ENCODE results near the gene NDUFAF8. TPM values are rescaled to one million over a fixed set of nuclear protein-coding genes. Genes with fewer than 3 reads are reported as not detected.

NDUFAF8 gene
- total RNA-seq, 1 donor from 2014 or later, result 58.1 TPM

- DNase-seq (ENCODE audit: low spot score), result no peak
- intact Hi-C loops (cut with micrococcal nuclease), result no loop called here
- Mint-ChIP-seq H3K27me3 (ENCODE audit: low read depth) (no peaks in the 10 kb centered on the region), H3K9me3 (no peaks in the 10 kb centered on the region), H3K36me3 (ENCODE audit: low read depth) (no peaks in the 10 kb centered on the region), H3K4me3 (ENCODE audit: low read depth) (no peak overlapping the region), H3K4me1 (ENCODE audit: low read depth) (no peaks in the 10 kb centered on the region), H3K27ac (no peak overlapping the region)
Measured at GRCh38 chr17:81196505-81197408, 42.4 kb upstream of the NDUFAF8 start.

- H3K27ac Mint-ChIP-seq, result no peak overlapping the region
- H3K27me3 Mint-ChIP-seq (ENCODE audit: low read depth), result no peaks in the 10 kb centered on the region
- H3K36me3 Mint-ChIP-seq (ENCODE audit: low read depth), result no peaks in the 10 kb centered on the region
- H3K4me1 Mint-ChIP-seq (ENCODE audit: low read depth), result no peaks in the 10 kb centered on the region
- intact Hi-C loops (cut with micrococcal nuclease), result no loop called here
- H3K4me3 Mint-ChIP-seq (ENCODE audit: low read depth), result no peak overlapping the region
- H3K9me3 Mint-ChIP-seq, result no peaks in the 10 kb centered on the region
- DNase-seq (ENCODE audit: low spot score), result no peak
Measured at GRCh38 chr17:81197409-81197795, 41.7 kb upstream of the NDUFAF8 start.

- Mint-ChIP-seq H3K27me3 (ENCODE audit: low read depth) (no peaks in the 10 kb centered on the region), H3K4me1 (ENCODE audit: low read depth) (no peaks in the 10 kb centered on the region), H3K4me3 (ENCODE audit: low read depth) (no peak overlapping the region), H3K36me3 (ENCODE audit: low read depth) (no peaks in the 10 kb centered on the region), H3K27ac (no peak overlapping the region), H3K9me3 (no peaks in the 10 kb centered on the region)
- intact Hi-C loops (cut with micrococcal nuclease), result no loop called here
- no peak for DNase-seq (ENCODE audit: low spot score)
Measured at GRCh38 chr17:81197831-81198490, 41.2 kb upstream of the NDUFAF8 start.

- Mint-ChIP-seq H3K4me3 (ENCODE audit: low read depth) (no peak overlapping the region), H3K9me3 (no peaks in the 10 kb centered on the region), H3K36me3 (ENCODE audit: low read depth) (no peaks in the 10 kb centered on the region), H3K27ac (no peak overlapping the region), H3K4me1 (ENCODE audit: low read depth) (no peaks in the 10 kb centered on the region), H3K27me3 (ENCODE audit: low read depth) (no peaks in the 10 kb centered on the region)
- intact Hi-C loops (cut with micrococcal nuclease), result no loop called here
- DNase-seq (ENCODE audit: low spot score), result no peak
Measured at GRCh38 chr17:81198826-81199481, 40.2 kb upstream of the NDUFAF8 start.

- Mint-ChIP-seq H3K27me3 (ENCODE audit: low read depth) (no peaks in the 10 kb centered on the region), H3K9me3 (no peaks in the 10 kb centered on the region), H3K4me1 (ENCODE audit: low read depth) (no peaks in the 10 kb centered on the region), H3K36me3 (ENCODE audit: low read depth) (no peaks in the 10 kb centered on the region), H3K4me3 (ENCODE audit: low read depth) (no peak overlapping the region), H3K27ac (no peak overlapping the region)
- intact Hi-C loops (cut with micrococcal nuclease), result no loop called here
- DNase-seq (ENCODE audit: low spot score), result no peak
Measured at GRCh38 chr17:81199482-81199830, 39.7 kb upstream of the NDUFAF8 start.

GRCh38 chr17:81200201-81200600, 38.9 kb upstream of the NDUFAF8 start:
- Mint-ChIP-seq H3K27me3 (ENCODE audit: low read depth) (no peaks in the 10 kb centered on the region), H3K4me3 (ENCODE audit: low read depth) (no peak overlapping the region), H3K9me3 (no peaks in the 10 kb centered on the region), H3K4me1 (ENCODE audit: low read depth) (no peaks in the 10 kb centered on the region), H3K27ac (no peak overlapping the region), H3K36me3 (ENCODE audit: low read depth) (no peaks in the 10 kb centered on the region)
- DNase-seq (ENCODE audit: low spot score), result no peak
- intact Hi-C loops (cut with micrococcal nuclease), result no loop called here

- Mint-ChIP-seq H3K9me3 (no peaks in the 10 kb centered on the region), H3K36me3 (ENCODE audit: low read depth) (no peaks in the 10 kb centered on the region), H3K4me3 (ENCODE audit: low read depth) (no peak overlapping the region), H3K4me1 (ENCODE audit: low read depth) (no peaks in the 10 kb centered on the region), H3K27me3 (ENCODE audit: low read depth) (no peaks in the 10 kb centered on the region), H3K27ac (no peak overlapping the region)
- no peak for DNase-seq (ENCODE audit: low spot score)
- intact Hi-C loops (cut with micrococcal nuclease), result no loop called here
Measured at GRCh38 chr17:81200695-81201580, 38.2 kb upstream of the NDUFAF8 start.

GRCh38 chr17:81202318-81202717, 36.8 kb upstream of the NDUFAF8 start:
- DNase-seq (ENCODE audit: low spot score), result no peak
- H3K4me1 Mint-ChIP-seq (ENCODE audit: low read depth), result no peaks in the 10 kb centered on the region
- H3K9me3 Mint-ChIP-seq, result no peaks in the 10 kb centered on the region
- no peak overlapping the region for H3K4me3 Mint-ChIP-seq (ENCODE audit: low read depth)
- H3K36me3 Mint-ChIP-seq (ENCODE audit: low read depth), result no peaks in the 10 kb centered on the region
- H3K27me3 Mint-ChIP-seq (ENCODE audit: low read depth), result no peaks in the 10 kb centered on the region
- intact Hi-C loops (cut with micrococcal nuclease), result no loop called here
- no peak overlapping the region for H3K27ac Mint-ChIP-seq

GRCh38 chr17:81203136-81203535, 36.0 kb upstream of the NDUFAF8 start:
- Mint-ChIP-seq H3K27ac (no peak overlapping the region), H3K4me1 (ENCODE audit: low read depth) (no peaks in the 10 kb centered on the region)
- intact Hi-C loops (cut with micrococcal nuclease), result no loop called here

GRCh38 chr17:81204578-81204977, 34.5 kb upstream of the NDUFAF8 start:
- no peaks in the 10 kb centered on the region for H3K4me1 Mint-ChIP-seq (ENCODE audit: low read depth)
- H3K27ac Mint-ChIP-seq, result no peak overlapping the region
- H3K27me3 Mint-ChIP-seq (ENCODE audit: low read depth), result no peaks in the 10 kb centered on the region
- DNase-seq (ENCODE audit: low spot score), result no peak
- H3K36me3 Mint-ChIP-seq (ENCODE audit: low read depth), result no peaks in the 10 kb centered on the region
- intact Hi-C loops (cut with micrococcal nuclease), result no loop called here
- H3K4me3 Mint-ChIP-seq (ENCODE audit: low read depth), result no peak overlapping the region
- no peaks in the 10 kb centered on the region for H3K9me3 Mint-ChIP-seq

More at GRCh38 chr17:81203136-81203535, 36.0 kb upstream of the NDUFAF8 start:
- Mint-ChIP-seq H3K36me3 (ENCODE audit: low read depth) (no peaks in the 10 kb centered on the region), H3K4me3 (ENCODE audit: low read depth) (no peak overlapping the region), H3K27me3 (ENCODE audit: low read depth) (no peaks in the 10 kb centered on the region), H3K9me3 (no peaks in the 10 kb centered on the region)
- no peak for DNase-seq (ENCODE audit: low spot score)

GRCh38 chr17:81206166-81206565, 33.0 kb upstream of the NDUFAF8 start:
- Mint-ChIP-seq H3K9me3 (no peaks in the 10 kb centered on the region), H3K4me1 (ENCODE audit: low read depth) (no peaks in the 10 kb centered on the region), H3K27ac (no peak overlapping the region), H3K27me3 (ENCODE audit: low read depth) (no peaks in the 10 kb centered on the region), H3K36me3 (ENCODE audit: low read depth) (no peaks in the 10 kb centered on the region), H3K4me3 (ENCODE audit: low read depth) (no peak overlapping the region)
- intact Hi-C loops (cut with micrococcal nuclease), result no loop called here
- no peak for DNase-seq (ENCODE audit: low spot score)

GRCh38 chr17:81206657-81207056, 32.5 kb upstream of the NDUFAF8 start:
- no peaks in the 10 kb centered on the region for H3K9me3 Mint-ChIP-seq
- no peak for DNase-seq (ENCODE audit: low spot score)
- H3K4me1 Mint-ChIP-seq (ENCODE audit: low read depth), result no peaks in the 10 kb centered on the region
- H3K27me3 Mint-ChIP-seq (ENCODE audit: low read depth), result no peaks in the 10 kb centered on the region
- intact Hi-C loops (cut with micrococcal nuclease), result no loop called here
- H3K36me3 Mint-ChIP-seq (ENCODE audit: low read depth), result no peaks in the 10 kb centered on the region
- no peak overlapping the region for H3K4me3 Mint-ChIP-seq (ENCODE audit: low read depth)
- no peak overlapping the region for H3K27ac Mint-ChIP-seq

Data from activated T-helper 2 cell treated with anti-CD3 and anti-CD28 coated beads, Interferon-gamma antibody, Interleukin-2, Interleukin-4, amounts not matched to agents 10 μg/mL and 5 μg/mL and 100 μg/mL, durations not matched to agents 14 hours and 24 hours and 36 hours (primary cell).